Effector memory CD8-positive, alpha-beta T cell (primary cell): Measurements from ENCODE around the gene DOCK10.

Experiments
- ATAC-seq: fragments of 150-1000 bp; cut with Tn5 transposase; replicated peaks from 2 replicates; pipeline ENCODE4 v1.10.0; 2021; ENCODE audit warnings: mild to moderate bottlenecking, moderate library complexity
- DNase-seq, 3 experiments: peaks; one replicate each; pipeline ENCODE4 v3.0.0; 2021
- H3K27ac Mint-ChIP-seq, 2 donors: one replicate each; pipeline ENCODE4 v1.8.0; 2022; ENCODE audit warnings: mild to moderate bottlenecking in 2 of 2, mixed read lengths in 2 of 2, moderate library complexity in 2 of 2
- H3K27me3 Mint-ChIP-seq, 2 donors: one replicate each; pipeline ENCODE4 v1.8.0; 2022; ENCODE audit warnings: mixed read lengths in 2 of 2
- H3K36me3 Mint-ChIP-seq: one replicate; pipeline ENCODE4 v1.8.0; 2022; ENCODE audit warnings: mild to moderate bottlenecking, moderate library complexity, mixed read lengths; ENCODE audit not compliant: insufficient read depth
- H3K4me1 Mint-ChIP-seq, 2 donors: one replicate each; pipeline ENCODE4 v1.8.0; 2022; ENCODE audit warnings: low read depth in 2 of 2, mixed read lengths in 2 of 2
- H3K4me3 Mint-ChIP-seq, 2 donors: one replicate each; pipeline ENCODE4 v1.8.0; 2022; ENCODE audit warnings: mild to moderate bottlenecking in 2 of 2, mixed read lengths in 2 of 2, moderate library complexity in 2 of 2
- H3K9me3 Mint-ChIP-seq, 2 donors: one replicate each; pipeline ENCODE4 v1.8.0; 2022; ENCODE audit warnings: mixed read lengths in 2 of 2
- total RNA-seq, 9 experiments: gene quantifications; one replicate each; lab custom pipeline; 2026; lab: John Stamatoyannopoulos, UW

Gene DOCK10
- total RNA-seq, result 360 to 848 (median 515) reads per million in 9 experiments

DNA sequence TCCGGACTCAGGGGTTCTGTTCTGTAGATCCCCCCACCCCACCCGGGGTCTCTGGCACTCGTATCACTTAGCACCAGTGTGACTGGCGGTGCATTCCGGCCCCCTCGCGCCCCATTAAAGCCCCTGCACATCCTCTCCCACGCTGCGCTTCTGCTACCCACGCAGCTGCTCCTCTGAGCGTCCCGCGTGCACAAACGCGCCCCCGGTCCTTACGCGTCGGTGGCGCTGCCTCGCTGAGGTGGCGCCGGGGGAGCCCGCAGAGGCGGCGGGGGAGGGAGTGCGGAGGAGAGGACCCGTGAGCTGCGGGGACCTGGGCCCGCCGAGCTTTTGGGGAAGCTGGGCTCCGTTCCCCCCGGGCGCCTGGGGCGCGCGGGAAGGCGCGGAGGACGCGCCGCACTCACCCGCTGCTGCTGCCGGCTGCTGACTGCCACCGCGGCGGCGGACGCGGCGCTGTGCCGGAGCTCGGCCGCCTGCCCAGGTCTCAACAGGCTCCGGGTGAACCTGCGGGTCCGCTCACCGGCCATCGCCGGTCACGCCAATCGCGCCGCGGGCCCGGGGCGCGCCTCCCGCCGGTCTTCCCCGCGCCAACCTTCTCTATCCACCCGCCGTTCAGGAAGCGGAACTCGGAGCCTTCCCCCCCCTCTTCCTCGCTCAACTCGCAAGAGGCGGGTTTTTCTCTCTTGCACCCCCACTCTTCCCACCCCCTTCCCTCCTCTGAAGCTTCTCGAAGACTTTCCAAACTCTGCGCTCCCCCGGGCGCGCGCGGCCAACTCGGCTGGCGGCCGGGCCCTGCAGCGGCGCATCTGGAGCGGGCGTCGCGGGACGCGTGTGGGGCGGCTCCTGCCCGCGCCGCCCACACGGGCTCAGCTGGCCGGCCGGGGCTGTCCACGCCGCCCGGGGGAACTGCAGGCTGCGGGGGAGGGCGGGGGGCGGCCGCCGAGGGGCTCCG lies at the start of gene DOCK10:
Gene DOCK10, minus strand, starts transcription at position 618 of the 949 bp plus-strand sequence. Its CDS starts 94 bp downstream, at position 524.
- Mint-ChIP-seq H3K4me3 (peak within 1 kb of the TSS; percentile 90 to 99), H3K4me1 (peaks cover 36 to 49% of the 10 kb centered on the region in 2 donors), H3K36me3 (peaks cover 17% of the 10 kb centered on the region), H3K9me3 (no peaks in the 10 kb centered on the region), H3K27me3 (no peaks in the 10 kb centered on the region), H3K27ac (peak within 1 kb of the TSS; percentile 92 to 98)
- peak; percentile 62 for ATAC-seq
- peak; percentile 48 to 52 (median 48) for DNase-seq

DNA sequence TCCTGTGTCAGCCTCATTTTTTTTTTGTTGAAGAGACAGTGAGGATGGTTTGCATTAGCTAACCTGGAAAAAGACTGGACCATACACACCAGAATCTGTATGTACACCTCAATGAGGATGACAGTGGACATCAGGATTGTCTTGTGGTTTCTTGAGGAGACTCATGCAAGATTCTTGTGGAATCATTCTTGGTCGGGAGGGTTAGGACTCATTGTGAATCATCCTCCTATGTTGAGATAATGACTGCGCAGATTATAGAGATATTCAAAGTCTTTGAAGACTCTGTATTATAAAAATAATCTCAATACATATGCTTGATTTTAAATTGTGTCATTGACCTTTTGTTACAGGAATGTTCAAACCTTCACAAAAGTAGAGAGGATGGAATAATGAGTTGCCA lies 49.1 kb upstream of the DOCK10 start:
- no peak overlapping the region for H3K4me3 Mint-ChIP-seq
- no peaks in the 10 kb centered on the region for H3K36me3 Mint-ChIP-seq
- H3K27me3 Mint-ChIP-seq, result peaks cover 31 to 38% of the 10 kb centered on the region in 2 donors
- H3K27ac Mint-ChIP-seq, result no peak overlapping the region
- DNase-seq (no peak), ATAC-seq (no peak)
- H3K4me1 Mint-ChIP-seq, result peaks cover 0 to 4% of the 10 kb centered on the region in 2 donors
- H3K9me3 Mint-ChIP-seq, result no peaks in the 10 kb centered on the region

GRCh38 chr2:225090746-225091145 lies 48.5 kb upstream of the DOCK10 start:
- no peak overlapping the region for H3K27ac Mint-ChIP-seq
- H3K36me3 Mint-ChIP-seq, result no peaks in the 10 kb centered on the region
- no peak for ATAC-seq
- DNase-seq, result no peak
- H3K4me3 Mint-ChIP-seq, result no peak overlapping the region
- no peaks in the 10 kb centered on the region for H3K9me3 Mint-ChIP-seq
- peaks cover 0 to 4% of the 10 kb centered on the region in 2 donors for H3K4me1 Mint-ChIP-seq
- peaks cover 31 to 38% of the 10 kb centered on the region in 2 donors for H3K27me3 Mint-ChIP-seq

GRCh38 chr2:225086915-225087314 lies 44.6 kb upstream of the DOCK10 start:
- Mint-ChIP-seq H3K4me1 (peaks cover 3 to 4% of the 10 kb centered on the region in 2 donors), H3K27me3 (peaks cover 6 to 14% of the 10 kb centered on the region in 2 donors), H3K4me3 (no peak overlapping the region), H3K27ac (no peak overlapping the region), H3K36me3 (peaks cover 3% of the 10 kb centered on the region), H3K9me3 (no peaks in the 10 kb centered on the region)
- DNase-seq (no peak), ATAC-seq (no peak)

DNA sequence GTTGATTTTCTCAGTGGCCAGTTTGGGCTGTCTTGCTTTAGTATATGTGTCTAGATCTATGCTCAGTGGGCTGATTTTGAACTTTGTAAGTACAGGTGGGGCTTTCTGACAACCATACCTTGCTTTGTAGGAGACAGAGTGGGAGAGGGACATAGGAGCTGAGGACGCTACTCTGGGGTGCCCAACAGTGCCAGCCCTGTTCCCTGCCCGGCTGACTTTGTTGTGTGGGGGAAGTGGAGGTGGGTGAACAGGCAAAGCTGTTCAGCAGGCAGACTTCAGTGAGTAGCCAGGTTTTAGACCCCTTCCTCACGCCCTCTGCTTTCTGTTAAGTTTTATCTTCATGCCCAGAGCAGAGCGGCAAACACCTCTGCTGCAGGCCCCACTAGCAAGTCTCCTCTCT lies 44.2 kb upstream of the DOCK10 start:
- Mint-ChIP-seq H3K27me3 (peaks cover 6 to 17% of the 10 kb centered on the region in 2 donors), H3K4me1 (peaks cover 3 to 4% of the 10 kb centered on the region in 2 donors), H3K9me3 (no peaks in the 10 kb centered on the region), H3K36me3 (peaks cover 3% of the 10 kb centered on the region), H3K4me3 (no peak overlapping the region), H3K27ac (no peak overlapping the region)
- ATAC-seq (no peak), DNase-seq (no peak)

DNA sequence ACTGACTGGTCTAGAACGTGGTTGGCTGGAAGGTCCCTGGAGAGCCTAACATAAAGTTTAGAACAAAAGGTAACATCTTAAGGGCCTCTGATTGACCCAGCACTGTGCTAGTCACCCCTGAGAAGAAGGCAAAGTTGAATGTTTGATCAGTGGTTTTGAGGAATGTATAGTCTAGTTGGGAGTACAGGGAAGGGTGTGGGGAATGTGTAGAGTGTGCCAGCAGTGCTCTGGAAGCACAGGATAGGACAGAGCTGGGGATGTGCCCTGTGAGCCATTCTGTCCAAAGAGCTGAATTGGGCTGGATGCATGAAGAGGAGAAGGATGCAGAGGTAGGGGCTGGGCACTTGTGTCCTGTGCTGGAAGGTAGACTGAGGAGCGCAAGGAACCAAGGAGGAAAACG lies 41.0 kb upstream of the DOCK10 start:
- Mint-ChIP-seq H3K27ac (no peak overlapping the region), H3K27me3 (peaks cover 6 to 28% of the 10 kb centered on the region in 2 donors), H3K4me1 (peaks cover 3 to 4% of the 10 kb centered on the region in 2 donors), H3K9me3 (no peaks in the 10 kb centered on the region), H3K36me3 (peaks cover 3% of the 10 kb centered on the region), H3K4me3 (no peak overlapping the region)
- no peak for ATAC-seq
- DNase-seq, result no peak

GRCh38 chr2:225076125-225076524 lies 33.9 kb upstream of the DOCK10 start:
- no peak for DNase-seq
- H3K4me3 Mint-ChIP-seq, result no peak overlapping the region
- no peak overlapping the region for H3K27ac Mint-ChIP-seq
- ATAC-seq, result no peak
- H3K27me3 Mint-ChIP-seq, result peaks cover 11 to 13% of the 10 kb centered on the region in 2 donors
- H3K4me1 Mint-ChIP-seq, result peaks cover 0 to 6% of the 10 kb centered on the region in 2 donors
- H3K36me3 Mint-ChIP-seq, result no peaks in the 10 kb centered on the region
- H3K9me3 Mint-ChIP-seq, result no peaks in the 10 kb centered on the region

DNA sequence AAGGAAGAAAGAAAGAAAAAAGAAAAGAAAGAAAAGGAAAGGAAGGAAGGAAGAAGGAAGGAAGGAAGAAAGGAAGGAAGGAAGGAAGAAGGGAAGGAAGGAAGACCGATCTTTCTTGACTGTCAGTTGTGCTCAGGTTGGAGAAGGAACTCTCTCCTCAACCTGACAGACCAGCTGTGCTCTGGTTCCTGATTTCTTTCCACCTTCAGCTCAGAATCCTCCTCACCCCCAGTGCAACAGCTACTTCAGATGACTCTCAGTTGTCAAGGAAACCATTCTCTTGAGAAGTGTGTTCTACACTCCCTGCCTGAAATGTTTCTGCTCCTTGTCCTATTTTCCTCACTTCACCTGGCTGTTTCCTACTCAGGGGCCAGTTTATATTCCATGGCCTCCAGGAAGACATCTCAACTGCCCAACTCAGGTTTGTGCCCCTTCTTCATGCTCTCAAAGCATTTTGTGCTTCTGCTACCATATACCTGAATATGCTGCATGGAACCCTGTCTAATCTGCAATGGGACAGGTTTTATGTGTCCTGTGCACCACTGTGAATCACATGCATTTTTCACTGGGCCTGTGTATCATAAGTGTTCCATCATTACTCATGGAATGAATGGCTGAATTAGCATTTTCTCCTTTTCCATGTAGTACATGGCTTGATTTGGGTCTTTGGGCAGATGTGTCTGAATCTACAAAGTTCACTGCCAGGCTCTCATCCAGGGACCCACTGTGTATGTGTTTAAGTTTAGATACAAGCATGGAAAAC lies 32.8 kb upstream of the DOCK10 start:
- H3K27ac Mint-ChIP-seq, result no peak overlapping the region

GRCh38 chr2:225074366-225074765 lies 32.1 kb upstream of the DOCK10 start:
- H3K9me3 Mint-ChIP-seq, result no peaks in the 10 kb centered on the region
- H3K36me3 Mint-ChIP-seq, result no peaks in the 10 kb centered on the region
- H3K27me3 Mint-ChIP-seq, result peaks cover 6 to 10% of the 10 kb centered on the region in 2 donors
- H3K4me3 Mint-ChIP-seq, result no peak overlapping the region
- ATAC-seq (no peak), DNase-seq (no peak)
- peaks cover 0 to 6% of the 10 kb centered on the region in 2 donors for H3K4me1 Mint-ChIP-seq
- no peak overlapping the region for H3K27ac Mint-ChIP-seq

More for the DNA sequence above, 32.8 kb upstream of the DOCK10 start:
- DNase-seq (no peak), ATAC-seq (no peak)
- no peak overlapping the region for H3K4me3 Mint-ChIP-seq
- peaks cover 0 to 6% of the 10 kb centered on the region in 2 donors for H3K4me1 Mint-ChIP-seq
- peaks cover 10 to 17% of the 10 kb centered on the region in 2 donors for H3K27me3 Mint-ChIP-seq
- no peaks in the 10 kb centered on the region for H3K36me3 Mint-ChIP-seq
- H3K9me3 Mint-ChIP-seq, result no peaks in the 10 kb centered on the region

DNA sequence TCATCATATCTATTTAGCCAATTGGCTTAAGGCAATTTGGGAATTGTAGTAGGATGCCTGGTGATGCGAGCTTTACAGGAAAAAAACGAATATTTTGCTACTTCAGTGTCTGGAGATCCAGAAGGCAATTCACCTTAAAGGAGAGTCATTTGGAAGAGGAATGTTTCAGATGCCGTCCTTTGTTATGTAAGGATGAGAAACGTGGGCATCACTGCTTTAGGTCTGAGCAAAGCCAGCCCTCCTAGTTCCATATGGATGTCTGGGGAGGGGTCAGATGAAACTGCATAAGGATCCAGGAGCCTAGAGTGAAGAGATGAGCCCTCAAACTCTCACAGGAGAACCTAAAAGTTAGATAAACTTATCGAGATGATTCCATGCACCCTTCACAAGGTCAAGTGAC lies 30.9 kb upstream of the DOCK10 start:
- no peaks in the 10 kb centered on the region for H3K9me3 Mint-ChIP-seq
- peaks cover 6 to 18% of the 10 kb centered on the region in 2 donors for H3K27me3 Mint-ChIP-seq
- DNase-seq, result no peak
- no peaks in the 10 kb centered on the region for H3K36me3 Mint-ChIP-seq
- no peak for ATAC-seq
- H3K27ac Mint-ChIP-seq, result no peak overlapping the region
- H3K4me1 Mint-ChIP-seq, result peaks cover 0 to 6% of the 10 kb centered on the region in 2 donors
- H3K4me3 Mint-ChIP-seq, result no peak overlapping the region

DNA sequence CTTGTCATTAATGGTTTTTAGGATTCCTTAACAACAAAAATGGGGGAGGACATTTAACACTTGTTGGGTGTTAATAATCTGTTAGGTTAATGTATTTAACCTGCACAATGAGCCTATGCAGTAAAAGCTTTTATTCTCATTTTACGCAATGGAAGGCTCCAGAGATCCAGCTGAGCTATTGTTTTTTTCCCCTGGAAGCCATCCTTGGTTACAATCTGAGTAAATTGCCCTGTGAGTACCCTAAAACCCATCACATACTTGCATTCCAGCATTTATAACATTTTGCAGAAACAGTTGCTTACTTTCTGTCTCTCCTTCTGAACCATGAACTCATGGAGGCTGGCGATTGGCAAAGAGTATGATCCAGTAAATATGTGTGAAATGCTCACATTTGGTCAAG lies 30.2 kb upstream of the DOCK10 start:
- Mint-ChIP-seq H3K36me3 (no peaks in the 10 kb centered on the region), H3K4me1 (peaks cover 0 to 6% of the 10 kb centered on the region in 2 donors), H3K4me3 (no peak overlapping the region), H3K27me3 (peaks cover 6 to 21% of the 10 kb centered on the region in 2 donors), H3K27ac (no peak overlapping the region), H3K9me3 (peaks cover 0 to 5% of the 10 kb centered on the region in 2 donors)
- ATAC-seq (no peak), DNase-seq (no peak)

GRCh38 chr2:225070811-225071210 lies 28.5 kb upstream of the DOCK10 start:
- H3K27ac Mint-ChIP-seq, result no peak overlapping the region
- no peak overlapping the region for H3K4me3 Mint-ChIP-seq
- peaks cover 0 to 6% of the 10 kb centered on the region in 2 donors for H3K4me1 Mint-ChIP-seq

DNA sequence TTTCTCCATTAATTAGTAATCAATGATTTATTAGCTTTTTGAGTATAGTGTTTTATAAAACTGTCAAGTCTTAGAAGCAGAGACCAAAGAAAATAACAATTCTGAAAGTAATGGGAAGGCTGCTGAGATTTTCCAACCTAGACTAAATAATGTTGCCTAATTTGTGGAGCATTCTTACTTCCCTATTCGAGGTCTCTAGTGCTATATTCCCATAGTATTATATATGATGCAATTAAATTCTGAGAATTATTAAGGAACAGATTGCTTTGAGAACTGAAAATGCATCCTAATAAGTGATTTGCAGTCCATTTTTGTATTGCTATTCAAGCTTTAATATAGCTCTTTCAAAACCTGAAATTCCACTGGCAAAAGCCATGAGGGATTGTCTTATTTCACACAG lies 27.7 kb upstream of the DOCK10 start:
- peaks cover under 1 to 6% of the 10 kb centered on the region in 2 donors for H3K4me1 Mint-ChIP-seq
- H3K9me3 Mint-ChIP-seq, result peaks cover 0 to 16% of the 10 kb centered on the region in 2 donors
- no peak overlapping the region for H3K27ac Mint-ChIP-seq
- ATAC-seq (no peak), DNase-seq (no peak)
- H3K4me3 Mint-ChIP-seq, result no peak overlapping the region
- no peaks in the 10 kb centered on the region for H3K36me3 Mint-ChIP-seq
- H3K27me3 Mint-ChIP-seq, result peaks cover 6 to 23% of the 10 kb centered on the region in 2 donors

More at GRCh38 chr2:225070811-225071210, 28.5 kb upstream of the DOCK10 start:
- Mint-ChIP-seq H3K9me3 (peaks cover 0 to 16% of the 10 kb centered on the region in 2 donors), H3K27me3 (peaks cover 6 to 23% of the 10 kb centered on the region in 2 donors), H3K36me3 (no peaks in the 10 kb centered on the region)
- ATAC-seq (no peak), DNase-seq (no peak)
